GM18907 (cell line): ENCODE measurements around the gene ERC2.

Experiments used
- ATAC-seq: cut with Tn5 transposase; IDR thresholded peaks from one replicate; pipeline ENCODE4 v1.9.1; 2021; ENCODE audit warnings: mild to moderate bottlenecking, moderate library complexity; ENCODE audit not compliant: unreplicated experiment

Gene ERC2

GRCh38 chr3:56260262-56260661 lies 208.0 kb downstream of the ERC2 start:
- no peak for ATAC-seq

GRCh38 chr3:56257826-56258225 lies 210.4 kb downstream of the ERC2 start:
- ATAC-seq: no peak

GRCh38 chr3:56254835-56255234 lies 213.4 kb downstream of the ERC2 start:
- no peak for ATAC-seq

- no peak for ATAC-seq
Measured at GRCh38 chr3:56253941-56254665, 214.2 kb downstream of the ERC2 start.

- ATAC-seq: no peak
Measured at GRCh38 chr3:56251343-56251945, 216.8 kb downstream of the ERC2 start.

GRCh38 chr3:56248021-56248420 lies 220.2 kb downstream of the ERC2 start:
- ATAC-seq: no peak

GRCh38 chr3:56238299-56238698 lies 230.0 kb downstream of the ERC2 start:
- no peak for ATAC-seq

- ATAC-seq: no peak
Measured at GRCh38 chr3:56233742-56234141, 234.5 kb downstream of the ERC2 start.

- ATAC-seq: no peak
Measured at GRCh38 chr3:56229311-56229710, 239.0 kb downstream of the ERC2 start.

- no peak for ATAC-seq
Measured at GRCh38 chr3:56222866-56223265, 245.4 kb downstream of the ERC2 start.

- no peak for ATAC-seq
Measured at GRCh38 chr3:56219894-56220805, 248.1 kb downstream of the ERC2 start.

GRCh38 chr3:56209982-56210751 lies 258.1 kb downstream of the ERC2 start:
- no peak for ATAC-seq

- no peak for ATAC-seq
Measured at GRCh38 chr3:56207922-56208321, 260.3 kb downstream of the ERC2 start.

GRCh38 chr3:56205406-56205805 lies 262.9 kb downstream of the ERC2 start:
- no peak for ATAC-seq

GRCh38 chr3:56202997-56203396 lies 265.3 kb downstream of the ERC2 start:
- no peak for ATAC-seq

- ATAC-seq: no peak
Measured at GRCh38 chr3:56201407-56201806, 266.9 kb downstream of the ERC2 start.

GRCh38 chr3:56200251-56200650 lies 268.0 kb downstream of the ERC2 start:
- ATAC-seq: no peak

GRCh38 chr3:56197991-56198390 lies 270.3 kb downstream of the ERC2 start:
- no peak for ATAC-seq

- no peak for ATAC-seq
Measured at GRCh38 chr3:56197259-56197965, 270.9 kb downstream of the ERC2 start.

GRCh38 chr3:56196700-56197099 lies 271.6 kb downstream of the ERC2 start:
- no peak for ATAC-seq
